NCI-H146 treated with DMSO at 0.1 percent for 48 hours (cell line): Measurements from ENCODE around the gene ZKSCAN8.

ENCODE experiments used
- DNase-seq: peaks from one replicate; lab custom pipeline; 2025; ENCODE audit not compliant: unreplicated experiment; lab: John Stamatoyannopoulos, UW

ZKSCAN8 gene

GRCh38 chr6:28139860-28140543 is 1.7 kb upstream of the ZKSCAN8 start:
- no peak for DNase-seq

DNA sequence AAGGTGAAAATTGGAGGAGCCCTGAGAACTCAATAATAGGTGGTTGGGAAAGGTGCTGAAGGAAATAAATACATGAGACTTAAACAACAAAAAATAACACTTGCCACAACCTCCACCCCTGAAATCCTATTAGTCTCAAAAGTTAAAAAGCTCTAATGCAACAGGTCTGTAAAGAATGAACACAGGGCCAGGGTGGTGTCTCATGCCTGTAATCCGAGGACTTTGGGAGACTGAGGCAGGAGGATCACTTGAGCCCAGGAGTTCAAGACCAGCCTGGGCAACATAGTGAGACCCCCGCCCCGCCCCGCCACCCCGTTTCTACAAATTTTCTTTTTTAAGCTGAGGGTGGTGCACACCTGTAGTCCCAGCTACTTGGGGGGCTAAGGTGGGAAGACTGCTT is 1.1 kb upstream of the ZKSCAN8 start:
- no peak for DNase-seq

GRCh38 chr6:28142446-28142845 is 763 bp downstream of the ZKSCAN8 start:
- no peak for DNase-seq

DNA sequence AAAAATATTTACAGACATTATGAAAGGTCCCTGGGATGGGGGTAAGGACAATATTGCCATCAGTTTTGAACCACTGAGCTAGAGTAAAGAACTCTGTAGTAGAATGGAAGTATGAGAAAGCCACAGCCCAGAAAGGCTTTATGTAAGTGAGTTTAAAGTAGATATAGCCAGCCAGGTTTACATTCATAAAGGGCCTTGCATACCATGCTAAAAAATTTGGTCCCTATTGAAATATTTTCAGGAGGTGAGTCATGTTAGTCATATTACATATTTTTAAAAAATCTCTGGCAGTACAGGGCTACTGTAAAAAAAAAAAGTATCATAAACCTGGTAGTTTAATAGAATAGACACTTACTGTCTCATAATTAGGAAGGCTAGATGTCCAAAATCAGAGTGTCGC is 3.5 kb downstream of the ZKSCAN8 start:
- no peak for DNase-seq

DNA sequence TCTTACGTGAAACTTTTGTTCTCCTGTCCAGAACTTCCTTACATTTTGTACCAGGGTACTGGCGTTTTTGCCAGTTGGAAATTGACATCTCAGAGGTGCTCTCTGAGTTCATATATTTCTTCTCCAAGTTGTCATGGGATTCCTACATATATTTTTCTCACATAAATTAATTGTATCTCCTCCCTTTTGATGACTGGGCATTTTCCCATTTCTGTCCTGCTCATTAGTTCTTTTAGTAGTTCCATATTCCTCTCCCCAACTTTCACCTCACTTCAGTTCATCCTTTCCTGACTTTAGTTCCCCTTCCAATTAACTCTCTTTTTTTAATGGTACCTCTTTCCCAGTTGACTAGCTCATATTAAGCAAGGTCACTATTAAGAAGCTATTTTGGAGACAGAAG is 10.8 kb downstream of the ZKSCAN8 start:
- no peak for DNase-seq

- DNase-seq, result no peak
These were observed 11.9 kb downstream of the ZKSCAN8 start for GRCh38 chr6:28153546-28153945.

GRCh38 chr6:28154357-28154756 is 12.7 kb downstream of the ZKSCAN8 start:
- no peak for DNase-seq

- no peak for DNase-seq
These were observed 16.6 kb downstream of the ZKSCAN8 start for GRCh38 chr6:28158318-28158717.

- no peak for DNase-seq
These were observed 17.4 kb downstream of the ZKSCAN8 start for GRCh38 chr6:28159029-28159607.

DNA sequence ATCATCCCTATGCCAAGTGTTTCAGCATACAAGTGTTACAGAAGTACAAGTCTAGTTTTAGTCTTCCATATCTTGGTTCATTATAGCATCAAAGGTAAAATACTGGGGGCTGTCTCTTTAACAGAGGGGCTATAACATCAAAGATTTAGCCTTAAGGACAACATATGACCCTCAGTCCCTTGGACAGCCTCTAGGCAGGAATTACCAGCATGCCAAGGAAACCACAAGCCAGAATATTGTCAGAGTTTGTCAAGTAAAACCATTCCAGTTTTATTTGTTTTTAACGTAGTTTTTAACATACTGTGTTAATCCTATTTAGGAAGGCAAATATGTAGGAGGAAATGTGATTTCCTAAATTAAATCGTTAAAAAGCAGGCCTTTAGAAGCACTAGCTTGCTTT is 18.6 kb downstream of the ZKSCAN8 start:
- no peak for DNase-seq

GRCh38 chr6:28161410-28162079 is 19.9 kb downstream of the ZKSCAN8 start:
- peak; percentile 70 for DNase-seq

DNA sequence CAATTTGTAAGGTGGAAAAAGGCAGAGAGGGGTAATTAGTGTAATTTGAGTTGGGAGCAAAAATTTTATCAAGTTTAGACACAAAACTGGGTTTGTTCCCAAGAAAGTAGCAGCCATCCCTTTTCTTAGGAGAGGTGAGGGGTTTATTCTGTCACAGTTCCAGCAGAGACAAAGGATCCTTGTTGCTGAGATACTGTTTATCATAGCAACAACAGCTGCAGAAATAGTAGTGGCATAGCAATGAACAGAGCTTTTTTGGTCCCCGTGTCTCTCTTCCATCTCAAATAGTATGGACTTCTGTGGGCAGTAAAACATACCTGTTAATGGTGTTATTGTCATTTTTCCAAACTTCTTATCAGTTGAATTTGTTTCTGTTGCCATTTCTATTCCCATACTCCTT is 23.9 kb downstream of the ZKSCAN8 start:
- no peak for DNase-seq

DNA sequence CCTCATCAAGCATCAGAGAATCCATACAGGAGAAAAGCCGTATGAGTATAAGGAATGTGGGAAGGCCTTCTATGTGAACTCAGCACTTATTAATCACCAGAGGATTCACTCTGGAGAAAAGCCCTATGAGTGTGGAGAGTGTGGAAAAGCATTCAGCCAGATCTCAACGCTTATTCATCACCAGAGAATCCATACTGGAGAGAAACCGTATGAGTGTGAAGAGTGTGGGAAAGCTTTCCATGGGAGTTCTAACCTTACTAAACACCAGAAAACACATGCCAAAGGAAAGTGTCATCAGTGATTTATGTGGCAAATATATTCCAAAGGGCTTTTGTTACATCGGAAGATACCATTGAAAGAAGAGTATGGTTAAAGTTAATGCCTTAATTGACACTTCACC is 25.4 kb downstream of the ZKSCAN8 start:
- no peak for DNase-seq

DNA sequence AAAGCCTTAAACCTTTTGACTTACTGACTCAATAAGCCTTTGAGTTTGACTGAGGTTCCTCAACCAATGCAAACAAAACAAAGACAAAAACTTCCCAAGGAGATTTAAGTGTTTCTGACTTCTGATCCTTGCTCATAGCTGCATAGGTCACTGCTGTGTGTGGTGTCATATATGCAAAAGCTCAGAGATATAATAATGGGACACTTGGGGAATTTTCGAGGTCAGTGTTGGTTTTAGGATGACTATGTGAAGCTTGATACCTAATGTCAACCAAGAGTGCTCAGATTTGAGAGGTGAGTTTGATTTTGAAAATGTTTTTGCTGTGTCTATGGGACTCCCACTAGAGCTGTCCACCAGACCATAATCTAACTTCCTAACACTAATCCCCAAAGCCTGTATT is 26.2 kb downstream of the ZKSCAN8 start:
- no peak for DNase-seq

DNA sequence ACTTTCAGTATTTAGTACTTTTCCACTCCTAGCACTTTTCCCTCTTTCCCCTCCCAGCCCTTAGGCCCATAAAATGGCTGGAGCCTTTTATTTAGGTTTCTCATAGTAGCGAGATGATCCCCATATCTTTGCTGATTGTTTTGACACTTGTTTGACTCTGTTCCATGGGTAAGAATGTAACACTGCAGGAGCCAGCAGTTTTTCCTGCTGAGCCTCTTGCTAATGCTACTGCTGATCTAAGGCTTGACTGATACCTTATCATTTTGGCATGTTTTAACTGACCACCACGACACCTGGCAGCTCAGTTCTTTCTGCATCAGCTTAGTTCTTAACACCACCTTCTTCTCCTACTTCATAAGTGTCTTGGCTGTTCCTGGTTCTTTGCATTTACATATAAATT is 29.6 kb downstream of the ZKSCAN8 start:
- no peak for DNase-seq

DNA sequence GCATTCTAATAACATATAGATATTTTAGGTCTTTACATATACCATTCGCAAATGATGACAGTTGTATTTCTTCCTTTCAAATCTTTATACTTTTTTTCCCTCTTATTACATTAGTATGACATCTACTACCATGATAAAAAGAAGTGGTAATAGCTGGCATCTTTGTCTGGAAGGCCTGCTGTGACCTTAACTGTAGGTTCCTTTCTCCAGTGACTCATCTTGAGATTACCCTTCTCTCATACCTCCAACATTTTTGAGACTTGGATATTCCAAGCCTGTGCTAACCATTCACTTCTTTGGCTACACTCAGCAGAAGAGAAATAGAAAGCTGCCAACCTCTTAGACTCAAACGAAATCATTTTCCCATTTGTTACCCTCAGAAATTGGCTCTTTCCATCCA is 30.3 kb downstream of the ZKSCAN8 start:
- DNase-seq, result no peak

GRCh38 chr6:28176373-28176772 is 34.7 kb downstream of the ZKSCAN8 start:
- DNase-seq, result no peak

GRCh38 chr6:28182255-28182654 is 40.6 kb downstream of the ZKSCAN8 start:
- no peak for DNase-seq

- no peak for DNase-seq
These were observed 46.7 kb downstream of the ZKSCAN8 start for GRCh38 chr6:28188111-28188979.

DNA sequence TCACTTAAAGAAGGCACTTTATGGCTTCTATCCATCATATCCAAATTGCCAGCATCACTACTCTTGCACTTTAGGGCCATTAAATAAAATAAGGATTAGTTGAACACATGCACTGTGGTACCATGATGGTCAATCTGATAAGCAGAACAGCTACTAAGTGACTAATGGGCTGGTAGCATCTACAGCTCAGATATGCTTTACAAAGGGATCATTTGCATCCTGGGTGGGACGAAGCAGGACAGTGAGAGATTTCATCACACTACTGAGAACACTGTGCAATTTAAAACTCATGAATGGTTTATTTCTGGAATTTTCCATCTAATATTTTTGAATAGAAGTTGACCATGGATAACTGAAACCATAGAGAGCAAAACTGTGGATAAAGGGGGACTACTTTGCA is 58.3 kb downstream of the ZKSCAN8 start:
- no peak for DNase-seq

DNA sequence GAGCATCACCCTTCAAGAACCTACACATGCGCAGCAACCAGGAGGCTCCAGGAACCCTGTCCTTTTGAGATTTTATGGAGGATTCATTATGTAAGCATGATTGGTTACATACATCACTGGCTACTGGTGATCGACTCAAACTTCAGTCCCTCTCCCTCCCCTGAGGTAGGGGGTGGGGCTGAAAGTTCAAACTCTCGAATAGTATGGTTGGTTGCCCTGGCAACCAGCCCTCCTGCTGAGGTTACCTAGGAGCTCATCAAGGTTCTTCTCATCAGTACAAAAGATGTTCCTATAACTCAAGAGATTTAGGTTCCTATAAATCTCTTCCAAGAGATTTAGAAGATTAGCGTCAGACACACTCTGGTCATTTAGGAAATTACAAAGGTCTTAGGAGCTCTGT is 61.5 kb downstream of the ZKSCAN8 start:
- DNase-seq, result no peak

DNA sequence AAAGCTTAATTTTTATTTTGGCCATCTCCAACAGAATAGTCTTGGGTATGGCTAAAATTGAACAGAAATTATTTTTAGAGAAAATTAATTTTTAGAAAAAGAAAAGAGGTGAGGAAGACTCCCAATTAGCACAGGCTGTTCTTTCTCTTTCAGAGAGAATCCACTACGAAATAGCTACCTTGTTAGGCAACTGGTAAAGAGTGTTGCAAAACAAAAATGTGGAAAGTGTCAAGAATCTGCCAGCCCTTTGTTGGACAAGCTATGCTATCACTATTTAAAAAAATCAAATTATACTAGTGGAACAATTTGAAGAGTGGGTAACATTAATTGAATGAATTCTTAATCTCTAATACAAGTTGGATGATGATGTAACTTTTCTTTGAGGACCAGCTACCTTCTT is 64.2 kb downstream of the ZKSCAN8 start:
- DNase-seq, result no peak
